ENCODE results near the gene KCNA2. TPM values are rescaled to one million over a fixed set of nuclear protein-coding genes. Genes with fewer than 3 reads are reported as not detected.
A peak's percentile ranks its signal among the peaks of the same experiment; 100 is the strongest.

KCNA2 gene
- polyA plus RNA-seq (0.03 to 0.10 TPM in 2 of 3 replicates, not detected in the other), polyA minus RNA-seq (0.03 to 0.07 TPM in 2 of 3 replicates, not detected in the other)
- not detected for polyA plus RNA-seq (2011; ENCODE audit: low read depth)
- polyA plus RNA-seq (2011; cell fraction: cytosol; rRNA removed) = 0.01 and 0.06 TPM in 2 replicates
- 0.06 and 0.23 TPM in 2 replicates for polyA plus RNA-seq (2011; cell fraction: nucleus; rRNA removed)
- not detected in 2 replicates for polyA plus RNA-seq (2012; ENCODE audit: low replicate concordance)
- polyA minus RNA-seq (2011; cell fraction: cytosol; rRNA and poly(A)+ RNA removed) = not detected
- polyA minus RNA-seq (2011; cell fraction: nucleus; rRNA and poly(A)+ RNA removed) = 0.11 and 0.62 TPM in 2 replicates

DNA sequence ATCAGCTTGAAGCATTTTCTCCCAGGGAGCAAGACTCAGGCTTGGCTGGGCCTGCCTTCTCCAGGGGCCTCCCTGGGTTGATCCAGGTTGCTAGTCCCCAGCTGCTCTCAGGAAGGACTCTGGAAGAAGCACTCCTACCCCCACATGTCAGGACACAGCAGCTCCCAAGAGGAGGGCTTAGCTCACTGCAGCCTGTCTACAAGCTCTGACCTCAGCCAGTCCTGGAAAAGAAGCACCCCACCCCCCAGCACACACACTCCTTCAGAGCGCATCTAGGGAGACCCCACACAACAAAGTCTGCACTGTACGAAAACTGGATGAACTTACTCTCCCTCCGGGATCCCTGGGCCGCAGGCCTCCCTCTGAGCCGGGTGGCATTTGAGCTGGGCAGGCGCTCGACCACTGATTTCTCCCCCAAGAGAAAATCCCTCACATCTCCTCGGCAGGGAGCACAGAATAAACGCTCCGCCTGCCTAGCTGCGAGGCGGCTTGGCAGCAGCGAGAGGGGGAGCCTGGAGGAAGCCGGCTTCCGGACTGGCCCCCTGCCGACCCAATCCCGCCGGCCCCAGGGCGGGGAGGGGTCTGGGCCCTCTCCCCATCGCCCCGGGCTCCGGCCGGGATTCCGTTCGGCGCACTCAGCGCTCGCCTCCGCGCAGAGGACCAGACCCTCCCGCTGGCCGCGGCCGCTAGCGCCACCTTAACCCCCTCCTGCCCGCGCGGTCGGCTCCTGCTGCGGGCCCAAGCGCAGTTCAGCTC, at the start of gene KCNA2:
TSS of gene KCNA2 (minus strand) at position 458 of the 756 bp plus-strand sequence. CDS start 1,576 bp downstream, outside the sequence.
- no peak within 1 kb of the TSS for H3K27ac ChIP-seq (ENCODE audit: control insufficient read depth, insufficient read depth, low read length)
- H4K20me1 ChIP-seq (ENCODE audit: control insufficient read depth, extremely low read depth, insufficient read depth, low read length) = no peaks in the 10 kb centered on the region
- peaks cover 5% of the 10 kb centered on the region for H3K4me1 ChIP-seq (ENCODE audit: control insufficient read depth, extremely low read depth, insufficient read depth, low read length)
- DNase-seq (ENCODE audit: low read depth, low spot score) (no peak), FAIRE-seq (no peak)
- no peaks in the 10 kb centered on the region for H3K79me2 ChIP-seq (ENCODE audit: control insufficient read depth, insufficient read depth, low read length)
- peak; percentile 17 for TF ChIP-seq EZH2 (IDR thresholded peaks at IDR 0.05; ENCODE audit: low read length)
- TF ChIP-seq, protein P1, sequence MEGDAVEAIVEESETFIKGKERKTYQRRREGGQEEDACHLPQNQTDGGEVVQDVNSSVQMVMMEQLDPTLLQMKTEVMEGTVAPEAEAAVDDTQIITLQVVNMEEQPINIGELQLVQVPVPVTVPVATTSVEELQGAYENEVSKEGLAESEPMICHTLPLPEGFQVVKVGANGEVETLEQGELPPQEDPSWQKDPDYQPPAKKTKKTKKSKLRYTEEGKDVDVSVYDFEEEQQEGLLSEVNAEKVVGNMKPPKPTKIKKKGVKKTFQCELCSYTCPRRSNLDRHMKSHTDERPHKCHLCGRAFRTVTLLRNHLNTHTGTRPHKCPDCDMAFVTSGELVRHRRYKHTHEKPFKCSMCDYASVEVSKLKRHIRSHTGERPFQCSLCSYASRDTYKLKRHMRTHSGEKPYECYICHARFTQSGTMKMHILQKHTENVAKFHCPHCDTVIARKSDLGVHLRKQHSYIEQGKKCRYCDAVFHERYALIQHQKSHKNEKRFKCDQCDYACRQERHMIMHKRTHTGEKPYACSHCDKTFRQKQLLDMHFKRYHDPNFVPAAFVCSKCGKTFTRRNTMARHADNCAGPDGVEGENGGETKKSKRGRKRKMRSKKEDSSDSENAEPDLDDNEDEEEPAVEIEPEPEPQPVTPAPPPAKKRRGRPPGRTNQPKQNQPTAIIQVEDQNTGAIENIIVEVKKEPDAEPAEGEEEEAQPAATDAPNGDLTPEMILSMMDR (optimal IDR thresholded peaks at IDR 0.05 in 1 of 3, IDR thresholded peaks at IDR 0.05 in 1 of 3, conservative IDR thresholded peaks at IDR 0.05 in 1 of 3; ENCODE audit: extremely low read depth in 1 of 3, insufficient read depth in 2 of 3, low read length in 3 of 3) = no peak
- no peak within 1 kb of the TSS for H3K9ac ChIP-seq (ENCODE audit: control insufficient read depth, extremely low read depth, insufficient read depth, low read length)
- no peaks in the 10 kb centered on the region for H3K9me3 ChIP-seq (ENCODE audit: control insufficient read depth, low read depth, low read length)
- no peak within 1 kb of the TSS for H2AFZ ChIP-seq (ENCODE audit: control insufficient read depth, low read length)
- dilution Hi-C loops (cut with MboI; ENCODE audit: extremely low pct_ligation_motif_present, low sequenced_read_pairs) = no loop called here
- no peaks in the 10 kb centered on the region for H3K36me3 ChIP-seq (ENCODE audit: control insufficient read depth in 2 of 2, extremely low read depth in 1 of 2, insufficient read depth in 2 of 2, low read length in 2 of 2)
- H3K9me1 ChIP-seq (ENCODE audit: control insufficient read depth, extremely low read depth, insufficient read depth, low read length) = no peaks in the 10 kb centered on the region
- H3K4me2 ChIP-seq (ENCODE audit: control insufficient read depth, extremely low read depth, insufficient read depth, low read depth, low read length) = peak within 1 kb of the TSS; percentile 37
- peak within 1 kb of the TSS; percentile 2 to 25 (median 24) for H3K4me3 ChIP-seq (ENCODE audit: control insufficient read depth in 2 of 3, extremely low read depth in 1 of 3, insufficient read depth in 2 of 3, low read depth in 1 of 3, low read length in 3 of 3)
- H3K27me3 ChIP-seq (ENCODE audit: control insufficient read depth, extremely low read depth, insufficient read depth, low read length) = peaks cover 64% of the 10 kb centered on the region

DNA sequence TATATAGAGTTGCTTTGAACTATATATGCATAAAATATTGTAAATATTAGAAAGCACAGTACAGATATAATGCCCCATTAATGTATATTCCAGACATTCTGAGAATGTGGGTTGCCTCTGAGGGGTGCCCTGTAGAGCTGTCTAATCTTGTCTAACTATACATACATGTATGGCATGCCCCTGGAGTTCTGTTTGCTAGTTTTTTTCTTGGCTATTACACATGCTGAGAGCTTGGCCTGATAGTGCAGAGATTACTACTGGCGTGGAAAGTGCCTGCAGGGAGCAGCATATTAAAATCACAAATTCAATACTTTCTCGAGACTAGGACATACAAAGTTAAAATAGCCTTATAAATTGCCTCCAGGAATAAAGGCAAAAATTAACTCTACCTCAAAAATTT, 44.5 kb upstream of the KCNA2 start:
- Histone ChIP-seq H3K27ac (ENCODE audit: control insufficient read depth, insufficient read depth, low read length) (no peak overlapping the region), H3K4me3 (ENCODE audit: control insufficient read depth in 2 of 3, extremely low read depth in 1 of 3, insufficient read depth in 2 of 3, low read depth in 1 of 3, low read length in 3 of 3) (no peak overlapping the region), H2AFZ (ENCODE audit: control insufficient read depth, low read length) (no peak overlapping the region), H3K9ac (ENCODE audit: control insufficient read depth, extremely low read depth, insufficient read depth, low read length) (no peak overlapping the region), H3K9me3 (ENCODE audit: control insufficient read depth, low read depth, low read length) (no peaks in the 10 kb centered on the region), H3K4me1 (ENCODE audit: control insufficient read depth, extremely low read depth, insufficient read depth, low read length) (no peaks in the 10 kb centered on the region), H3K79me2 (ENCODE audit: control insufficient read depth, insufficient read depth, low read length) (no peaks in the 10 kb centered on the region), H3K4me2 (ENCODE audit: control insufficient read depth, extremely low read depth, insufficient read depth, low read depth, low read length) (no peak overlapping the region), H3K27me3 (ENCODE audit: control insufficient read depth, extremely low read depth, insufficient read depth, low read length) (no peaks in the 10 kb centered on the region), H4K20me1 (ENCODE audit: control insufficient read depth, extremely low read depth, insufficient read depth, low read length) (no peaks in the 10 kb centered on the region), H3K36me3 (ENCODE audit: control insufficient read depth in 2 of 2, extremely low read depth in 1 of 2, insufficient read depth in 2 of 2, low read length in 2 of 2) (no peaks in the 10 kb centered on the region), H3K9me1 (ENCODE audit: control insufficient read depth, extremely low read depth, insufficient read depth, low read length) (no peaks in the 10 kb centered on the region)
- dilution Hi-C loops (cut with MboI; ENCODE audit: extremely low pct_ligation_motif_present, low sequenced_read_pairs) = no loop called here
- no peak for TF ChIP-seq EZH2 (IDR thresholded peaks at IDR 0.05; ENCODE audit: low read length)
- TF ChIP-seq, protein P1 (optimal IDR thresholded peaks at IDR 0.05 in 1 of 3, IDR thresholded peaks at IDR 0.05 in 1 of 3, conservative IDR thresholded peaks at IDR 0.05 in 1 of 3; ENCODE audit: extremely low read depth in 1 of 3, insufficient read depth in 2 of 3, low read length in 3 of 3) = no peak
- DNase-seq (ENCODE audit: low read depth, low spot score) = no peak
- no peak for FAIRE-seq

Measured in keratinocyte (primary cell).